HG02885 (cell line): Measurements from ENCODE around the gene ZNF503.

Source experiments
- ATAC-seq: cut with Tn5 transposase; IDR thresholded peaks from one replicate; pipeline ENCODE4 v1.9.1; 2021; ENCODE audit warnings: mild to moderate bottlenecking; ENCODE audit not compliant: unreplicated experiment, poor library complexity

ZNF503 gene

GRCh38 chr10:75357500-75357899 is 44.1 kb downstream of the ZNF503 start:
- ATAC-seq = no peak

GRCh38 chr10:75356484-75356883 is 45.1 kb downstream of the ZNF503 start:
- ATAC-seq = no peak

GRCh38 chr10:75355706-75356105 is 45.9 kb downstream of the ZNF503 start:
- ATAC-seq = no peak

GRCh38 chr10:75353183-75353582 is 48.4 kb downstream of the ZNF503 start:
- no peak for ATAC-seq

- ATAC-seq = no peak
Observed at GRCh38 chr10:75352650-75353049, 48.9 kb downstream of the ZNF503 start.

GRCh38 chr10:75351637-75352036 is 49.9 kb downstream of the ZNF503 start:
- ATAC-seq = no peak

GRCh38 chr10:75350791-75351190 is 50.8 kb downstream of the ZNF503 start:
- no peak for ATAC-seq
